GM13976 (cell line): ENCODE data around the gene COASY.

Experiments used
- DNase-seq: peaks from one replicate; pipeline ENCODE4 v3.0.0; 2012; ENCODE audit warnings: low spot score
- in situ Hi-C: fragments of 300-500 bp; cut with MboI; formaldehyde crosslinking; loops from one replicate; pipeline ENCODE4 v1.12.0; 2022; ENCODE audit warnings: low sequenced_read_pairs, mixed read lengths, inconsistent platforms; ENCODE audit not compliant: unreplicated experiment
- TF ChIP-seq, protein P1 (sequence below): IDR thresholded peaks from 2 replicates; pipeline ENCODE4 v1.5.1; 2012; ENCODE audit warnings: borderline replicate concordance, mild to moderate bottlenecking; ENCODE audit not compliant: insufficient read depth; ENCODE audit errors: extremely low read depth, missing control alignments, control extremely low read depth

COASY gene

DNA sequence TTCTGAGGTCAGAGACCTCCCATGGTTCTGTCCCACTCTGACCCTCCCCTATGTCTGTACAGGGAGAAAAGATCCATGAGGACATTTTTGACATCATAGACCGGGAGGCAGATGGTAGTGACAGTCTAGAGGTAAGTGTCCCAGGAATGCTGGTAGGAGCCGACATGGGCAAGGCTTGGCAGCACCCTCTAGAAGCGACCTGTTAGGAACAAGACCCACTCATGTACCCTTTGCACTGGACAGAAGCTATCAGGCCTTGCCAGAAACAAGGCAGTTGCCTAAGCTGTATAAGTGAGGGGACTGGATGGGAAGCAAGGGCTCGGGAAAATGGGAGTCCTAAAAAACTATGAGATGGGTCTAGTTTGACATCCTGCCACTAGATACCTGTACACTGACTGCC is 50.1 kb downstream of the COASY start:
- in situ Hi-C loops, result no loop called here
- DNase-seq, result no peak
- TF ChIP-seq, protein P1, sequence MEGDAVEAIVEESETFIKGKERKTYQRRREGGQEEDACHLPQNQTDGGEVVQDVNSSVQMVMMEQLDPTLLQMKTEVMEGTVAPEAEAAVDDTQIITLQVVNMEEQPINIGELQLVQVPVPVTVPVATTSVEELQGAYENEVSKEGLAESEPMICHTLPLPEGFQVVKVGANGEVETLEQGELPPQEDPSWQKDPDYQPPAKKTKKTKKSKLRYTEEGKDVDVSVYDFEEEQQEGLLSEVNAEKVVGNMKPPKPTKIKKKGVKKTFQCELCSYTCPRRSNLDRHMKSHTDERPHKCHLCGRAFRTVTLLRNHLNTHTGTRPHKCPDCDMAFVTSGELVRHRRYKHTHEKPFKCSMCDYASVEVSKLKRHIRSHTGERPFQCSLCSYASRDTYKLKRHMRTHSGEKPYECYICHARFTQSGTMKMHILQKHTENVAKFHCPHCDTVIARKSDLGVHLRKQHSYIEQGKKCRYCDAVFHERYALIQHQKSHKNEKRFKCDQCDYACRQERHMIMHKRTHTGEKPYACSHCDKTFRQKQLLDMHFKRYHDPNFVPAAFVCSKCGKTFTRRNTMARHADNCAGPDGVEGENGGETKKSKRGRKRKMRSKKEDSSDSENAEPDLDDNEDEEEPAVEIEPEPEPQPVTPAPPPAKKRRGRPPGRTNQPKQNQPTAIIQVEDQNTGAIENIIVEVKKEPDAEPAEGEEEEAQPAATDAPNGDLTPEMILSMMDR, result no peak

DNA sequence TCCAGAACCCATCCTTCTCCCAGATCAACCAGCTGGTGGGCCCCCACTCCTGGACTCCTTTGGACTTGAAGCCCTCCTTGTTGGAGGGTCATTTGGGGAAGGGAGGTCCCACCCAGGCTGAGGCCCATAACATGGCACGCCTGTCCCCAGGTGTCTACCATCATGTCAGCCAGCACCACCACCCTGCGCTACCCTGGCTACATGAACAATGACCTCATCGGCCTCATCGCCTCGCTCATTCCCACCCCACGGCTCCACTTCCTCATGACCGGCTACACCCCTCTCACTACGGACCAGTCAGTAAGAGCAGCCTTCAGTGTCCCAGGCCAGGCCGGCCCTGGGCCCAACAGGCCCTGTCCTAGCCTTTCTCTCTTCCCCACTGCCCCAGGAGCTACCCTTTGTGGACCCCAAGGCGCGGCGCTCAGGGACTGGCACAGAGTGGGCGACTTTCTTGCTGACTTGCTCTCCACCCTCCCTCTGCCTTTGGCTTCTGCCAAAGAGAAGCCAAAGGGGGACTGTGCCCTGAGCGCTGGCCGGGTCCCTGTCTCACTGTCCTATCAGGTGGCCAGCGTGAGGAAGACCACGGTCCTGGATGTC is 51.8 kb downstream of the COASY start:
- TF ChIP-seq, protein P1, result no peak
- DNase-seq, result no peak
- in situ Hi-C loops, result no loop called here
